NB4 (cell line): ENCODE measurements around the gene COA1.

Experiments
- DNase-seq: peaks from one replicate; pipeline ENCODE4 v3.0.0; 2010; ENCODE audit warnings: low read depth
- H3K4me3 ChIP-seq: one replicate; pipeline ENCODE4 v1.5.1; 2011; ENCODE audit warnings: mild to moderate bottlenecking, low read depth, low read length, moderate library complexity
- CTCF ChIP-seq: IDR thresholded peaks from one replicate; pipeline ENCODE4 v1.5.1; 2012; ENCODE audit warnings: low read depth, low read length
- MAX ChIP-seq: IDR thresholded peaks from 2 replicates; pipeline ENCODE4 v1.6.1; 2011; ENCODE audit warnings: low read depth, low read length
- MYC ChIP-seq: IDR thresholded peaks from 2 replicates; pipeline ENCODE4 v1.6.1; 2011; ENCODE audit warnings: low read depth, low read length
- POLR2A ChIP-seq: IDR thresholded peaks from 2 replicates; pipeline ENCODE4 v1.6.1; 2011; ENCODE audit warnings: mild to moderate bottlenecking; ENCODE audit not compliant: insufficient read length; ENCODE audit errors: extremely low read depth

Gene COA1

DNA sequence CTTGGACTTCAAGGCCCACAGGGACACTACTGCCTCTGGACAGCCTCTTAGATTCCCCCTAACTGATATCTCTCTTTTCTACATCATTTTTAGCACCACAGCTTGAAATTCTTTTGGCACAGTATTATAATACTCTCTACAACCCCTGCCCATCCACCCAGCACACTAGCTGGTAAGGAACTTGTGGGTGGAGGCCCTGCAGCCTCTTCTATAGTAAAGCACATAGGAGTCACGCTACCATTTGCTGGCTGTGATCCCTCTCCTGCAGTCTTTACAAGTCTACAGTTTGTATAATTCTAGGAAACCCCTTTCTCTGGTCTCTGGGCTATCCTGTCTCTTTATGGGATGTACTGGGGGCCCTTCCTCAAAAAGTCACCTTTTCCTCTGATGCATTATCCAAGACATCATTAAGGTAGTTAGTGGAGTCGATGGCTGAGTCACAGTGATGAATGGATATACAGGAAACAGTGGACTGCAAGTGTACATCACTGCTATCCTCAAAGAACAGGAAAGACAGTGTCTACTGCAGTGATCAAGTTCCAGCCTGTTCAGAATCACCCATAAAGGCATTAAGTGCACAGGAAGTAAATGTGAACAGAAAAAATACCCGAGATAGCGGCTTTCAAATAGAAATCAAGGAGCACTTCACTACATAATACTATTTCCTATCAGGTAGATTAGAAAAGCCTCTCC, 92.1 kb downstream of the COA1 start:
- H3K4me3 ChIP-seq, result no peak overlapping the region
- no peak for DNase-seq
- no peak for TF ChIP-seq POLR2A
- no peak for TF ChIP-seq MYC
- no peak for TF ChIP-seq MAX
- no peak for TF ChIP-seq CTCF

DNA sequence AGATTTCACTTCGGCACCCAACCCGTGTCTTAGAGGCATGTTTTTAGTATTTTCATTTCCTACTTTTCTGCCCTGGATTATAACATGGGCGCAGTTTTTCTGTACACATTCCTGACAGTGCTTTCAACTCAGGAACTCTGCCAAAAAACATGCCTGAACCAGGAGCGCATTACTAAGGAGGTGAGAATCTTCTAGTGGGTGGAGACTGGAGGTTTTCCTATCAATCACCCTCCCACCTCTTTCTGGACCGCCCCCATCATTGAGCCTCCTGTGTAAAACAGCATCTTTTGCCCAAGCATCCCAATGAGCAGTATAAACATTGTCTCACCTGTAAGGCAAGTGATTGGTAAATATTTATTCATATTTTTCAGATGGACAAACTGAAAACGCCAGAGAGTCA, 93.2 kb downstream of the COA1 start:
- no peak for DNase-seq

GRCh38 chr7:43634384-43634783, 94.9 kb downstream of the COA1 start:
- TF ChIP-seq MAX, result no peak
- no peak for TF ChIP-seq MYC
- no peak for TF ChIP-seq CTCF
- TF ChIP-seq POLR2A, result no peak
- no peak for DNase-seq
- no peak overlapping the region for H3K4me3 ChIP-seq

More for the DNA sequence above, 93.2 kb downstream of the COA1 start:
- TF ChIP-seq MYC (no peak), POLR2A (no peak), CTCF (no peak), MAX (no peak)
- H3K4me3 ChIP-seq, result no peak overlapping the region

- no peak overlapping the region for H3K4me3 ChIP-seq
- TF ChIP-seq MYC (no peak), MAX (no peak), CTCF (no peak), POLR2A (no peak)
- no peak for DNase-seq
Measured at GRCh38 chr7:43632746-43633145, 96.6 kb downstream of the COA1 start.

GRCh38 chr7:43631559-43631958, 97.8 kb downstream of the COA1 start:
- no peak for TF ChIP-seq CTCF
- no peak for TF ChIP-seq POLR2A
- no peak for TF ChIP-seq MAX
- no peak for TF ChIP-seq MYC
- no peak overlapping the region for H3K4me3 ChIP-seq
- DNase-seq, result no peak
